Panc1 (cell line): ENCODE data around the gene ZFP92. TPM values are rescaled to one million over a fixed set of nuclear protein-coding genes. Genes with fewer than 3 reads are reported as not detected.

ENCODE experiments used
- ATAC-seq: fragments of 200-7000 bp; cut with Tn5 transposase; 2 replicates; pipeline ENCODE4 v1.9.1; 2020; ENCODE audit warnings: mild to moderate bottlenecking, moderate library complexity
- BruUV-seq: library from RNA; stranded (reverse); fragments of 400-500 nt; replicated peaks from 2 replicates; lab custom pipeline; 2021; lab: Mats Ljungman, UMichigan
- CTCF ChIA-PET: fragments of 300-600 bp; sonication (Branson Sonifier 250); formaldehyde crosslinking; loops from one replicate; lab custom pipeline; 2022; ENCODE audit warnings: antibody characterized with exemption; lab: Charles Lee
- POLR2A ChIA-PET: fragments of 300-600 bp; sonication (Branson Sonifier 250); formaldehyde crosslinking; loops from one replicate; lab custom pipeline; 2022; ENCODE audit warnings: antibody characterized with exemption; lab: Charles Lee
- DNase-seq: peaks from one replicate; pipeline ENCODE4 v3.0.0-alpha.2; 2010; ENCODE audit warnings: low read depth, low spot score
- H3K27ac ChIP-seq: 2 replicates; pipeline ENCODE4 v1.5.1; 2011; ENCODE audit warnings: mild to moderate bottlenecking, low read length, inconsistent platforms
- H3K27me3 ChIP-seq: fragments of 200-500 bp; sonication (Bioruptor generic); 2 replicates; pipeline ENCODE4 v1.6.0; 2014; ENCODE audit warnings: low read length, inconsistent platforms; ENCODE audit not compliant: control insufficient read depth, insufficient read depth
- H3K36me3 ChIP-seq: fragments of 200-500 bp; sonication (Bioruptor generic); 2 replicates; pipeline ENCODE4 v1.5.1; 2014; ENCODE audit warnings: inconsistent platforms, mild to moderate bottlenecking, low read length, moderate library complexity; ENCODE audit not compliant: control insufficient read depth, insufficient read depth
- H3K4me1 ChIP-seq: 2 replicates; pipeline ENCODE4 v1.5.1; 2011; ENCODE audit warnings: inconsistent platforms, mild to moderate bottlenecking, low read length, moderate library complexity; ENCODE audit not compliant: control insufficient read depth, insufficient read depth
- H3K4me3 ChIP-seq, 2 experiments: 2 replicates each; pipeline ENCODE4 v1.5.1; 2011 to 2012; ENCODE audit warnings: low read depth in 2 of 2, low read length in 2 of 2, mild to moderate bottlenecking in 2 of 2, inconsistent platforms in 1 of 2, moderate library complexity in 1 of 2
- H3K9me3 ChIP-seq: fragments of 200-500 bp; sonication (Bioruptor generic); 2 replicates; pipeline ENCODE4 v1.5.1; 2014; ENCODE audit warnings: low read depth, mild to moderate bottlenecking, inconsistent platforms, low read length, moderate library complexity; ENCODE audit not compliant: control insufficient read depth, insufficient read depth
- POLR2AphosphoS5 ChIP-seq: IDR thresholded peaks from 2 replicates; pipeline ENCODE4 v1.6.1; 2012; ENCODE audit warnings: mild to moderate bottlenecking, low read depth, low read length, moderate library complexity
- SIN3A ChIP-seq: IDR thresholded peaks from 2 replicates; pipeline ENCODE4 v1.6.1; 2012; ENCODE audit warnings: low read depth, mild to moderate bottlenecking, low read length, moderate library complexity, borderline replicate concordance; ENCODE audit not compliant: insufficient read depth
- TCF7L2 ChIP-seq: IDR thresholded peaks from 2 replicates; pipeline ENCODE4 v1.6.1; 2011; ENCODE audit warnings: mild to moderate bottlenecking, low read depth, low read length, inconsistent platforms
- in situ Hi-C: cut with HindIII; loops from 2 replicates; pipeline ENCODE4 v1.10.0; 2016; ENCODE audit warnings: low sequenced_read_pairs, low pct_unique_long_range_greater_than_20kb
- intact Hi-C: fragments of 100-400 bp; cut with micrococcal nuclease; formaldehyde crosslinking; loops from one replicate; pipeline ENCODE4 v1.10.0; 2022; ENCODE audit not compliant: unreplicated experiment
- total RNA-seq: library from RNA; stranded (reverse); gene quantifications from one replicate; pipeline ENCODE4 v1.2.1, GENCODE V29; 2021; ENCODE audit not compliant: unreplicated experiment
- TF ChIP-seq, protein P1 (sequence below), 2 experiments: IDR thresholded peaks; 2 replicates each; pipeline ENCODE4 v1.6.1; 2011 to 2012; ENCODE audit warnings: low read depth in 2 of 2, control low read depth in 1 of 2, low read length in 1 of 2, mild to moderate bottlenecking in 1 of 2, moderate library complexity in 1 of 2; ENCODE audit not compliant: insufficient read depth in 1 of 2
- TF ChIP-seq, protein P2 (sequence below): fragments of 450-650 bp; IDR thresholded peaks from 2 replicates; pipeline ENCODE4 v1.5.1; 2017; ENCODE audit warnings: mild to moderate bottlenecking

ZFP92 gene
- total RNA-seq, 1 experiment from 2014 or later: 0.90 TPM

DNA sequence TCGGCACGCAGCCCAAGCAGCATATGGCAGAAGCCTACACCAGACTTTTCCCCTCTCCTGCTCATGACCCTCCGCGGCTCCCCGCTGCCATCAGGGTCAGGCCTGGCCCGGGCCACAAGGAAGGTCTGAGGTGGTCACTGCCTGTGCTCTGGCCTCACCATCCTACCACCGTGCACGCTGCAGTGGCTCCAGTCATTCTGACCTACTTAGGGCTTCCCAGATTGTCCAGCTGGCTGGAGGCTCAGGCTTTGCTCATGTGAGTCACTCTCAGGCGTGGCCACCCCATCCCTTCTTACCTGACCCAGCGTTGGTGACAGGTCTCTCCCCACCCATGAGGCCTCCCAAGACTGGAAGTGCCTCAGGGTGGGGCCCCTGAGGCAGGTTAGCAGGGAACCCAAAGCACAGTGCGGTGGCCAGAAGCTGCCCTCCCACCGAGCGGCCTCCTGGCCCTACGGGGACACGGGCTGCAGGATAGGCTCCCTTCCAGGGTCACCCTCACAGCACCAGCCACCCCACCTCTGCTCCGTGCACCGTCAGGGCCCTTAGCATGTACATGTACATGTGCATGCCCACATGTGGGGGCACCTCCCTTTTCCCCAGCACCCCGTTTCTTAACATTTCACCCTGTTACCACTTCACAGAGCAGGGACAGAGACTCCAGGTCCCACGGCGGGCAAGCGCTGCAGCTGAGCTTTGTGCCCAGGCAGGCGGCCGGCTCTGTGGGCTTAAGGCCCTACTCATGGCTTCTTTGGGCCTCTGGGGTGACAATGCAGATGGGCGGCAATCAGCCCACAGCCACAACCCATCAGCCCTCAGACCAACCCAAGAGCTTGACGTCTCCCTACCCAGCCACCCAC lies 32.4 kb downstream of the ZFP92 start:
- Histone ChIP-seq H3K27ac (no peak overlapping the region), H3K36me3 (no peaks in the 10 kb centered on the region), H3K4me3 (no peak overlapping the region), H3K9me3 (no peaks in the 10 kb centered on the region), H3K27me3 (no peaks in the 10 kb centered on the region), H3K4me1 (no peaks in the 10 kb centered on the region)
- TF ChIP-seq, protein P1, sequence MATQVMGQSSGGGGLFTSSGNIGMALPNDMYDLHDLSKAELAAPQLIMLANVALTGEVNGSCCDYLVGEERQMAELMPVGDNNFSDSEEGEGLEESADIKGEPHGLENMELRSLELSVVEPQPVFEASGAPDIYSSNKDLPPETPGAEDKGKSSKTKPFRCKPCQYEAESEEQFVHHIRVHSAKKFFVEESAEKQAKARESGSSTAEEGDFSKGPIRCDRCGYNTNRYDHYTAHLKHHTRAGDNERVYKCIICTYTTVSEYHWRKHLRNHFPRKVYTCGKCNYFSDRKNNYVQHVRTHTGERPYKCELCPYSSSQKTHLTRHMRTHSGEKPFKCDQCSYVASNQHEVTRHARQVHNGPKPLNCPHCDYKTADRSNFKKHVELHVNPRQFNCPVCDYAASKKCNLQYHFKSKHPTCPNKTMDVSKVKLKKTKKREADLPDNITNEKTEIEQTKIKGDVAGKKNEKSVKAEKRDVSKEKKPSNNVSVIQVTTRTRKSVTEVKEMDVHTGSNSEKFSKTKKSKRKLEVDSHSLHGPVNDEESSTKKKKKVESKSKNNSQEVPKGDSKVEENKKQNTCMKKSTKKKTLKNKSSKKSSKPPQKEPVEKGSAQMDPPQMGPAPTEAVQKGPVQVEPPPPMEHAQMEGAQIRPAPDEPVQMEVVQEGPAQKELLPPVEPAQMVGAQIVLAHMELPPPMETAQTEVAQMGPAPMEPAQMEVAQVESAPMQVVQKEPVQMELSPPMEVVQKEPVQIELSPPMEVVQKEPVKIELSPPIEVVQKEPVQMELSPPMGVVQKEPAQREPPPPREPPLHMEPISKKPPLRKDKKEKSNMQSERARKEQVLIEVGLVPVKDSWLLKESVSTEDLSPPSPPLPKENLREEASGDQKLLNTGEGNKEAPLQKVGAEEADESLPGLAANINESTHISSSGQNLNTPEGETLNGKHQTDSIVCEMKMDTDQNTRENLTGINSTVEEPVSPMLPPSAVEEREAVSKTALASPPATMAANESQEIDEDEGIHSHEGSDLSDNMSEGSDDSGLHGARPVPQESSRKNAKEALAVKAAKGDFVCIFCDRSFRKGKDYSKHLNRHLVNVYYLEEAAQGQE (IDR thresholded peaks at IDR 0.05; ENCODE audit: insufficient read depth in 1 of 2, low read depth in 2 of 2, low read length in 1 of 2): no peak
- TF ChIP-seq, protein P2, sequence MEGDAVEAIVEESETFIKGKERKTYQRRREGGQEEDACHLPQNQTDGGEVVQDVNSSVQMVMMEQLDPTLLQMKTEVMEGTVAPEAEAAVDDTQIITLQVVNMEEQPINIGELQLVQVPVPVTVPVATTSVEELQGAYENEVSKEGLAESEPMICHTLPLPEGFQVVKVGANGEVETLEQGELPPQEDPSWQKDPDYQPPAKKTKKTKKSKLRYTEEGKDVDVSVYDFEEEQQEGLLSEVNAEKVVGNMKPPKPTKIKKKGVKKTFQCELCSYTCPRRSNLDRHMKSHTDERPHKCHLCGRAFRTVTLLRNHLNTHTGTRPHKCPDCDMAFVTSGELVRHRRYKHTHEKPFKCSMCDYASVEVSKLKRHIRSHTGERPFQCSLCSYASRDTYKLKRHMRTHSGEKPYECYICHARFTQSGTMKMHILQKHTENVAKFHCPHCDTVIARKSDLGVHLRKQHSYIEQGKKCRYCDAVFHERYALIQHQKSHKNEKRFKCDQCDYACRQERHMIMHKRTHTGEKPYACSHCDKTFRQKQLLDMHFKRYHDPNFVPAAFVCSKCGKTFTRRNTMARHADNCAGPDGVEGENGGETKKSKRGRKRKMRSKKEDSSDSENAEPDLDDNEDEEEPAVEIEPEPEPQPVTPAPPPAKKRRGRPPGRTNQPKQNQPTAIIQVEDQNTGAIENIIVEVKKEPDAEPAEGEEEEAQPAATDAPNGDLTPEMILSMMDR: no peak
- no peak for TF ChIP-seq POLR2AphosphoS5
- TF ChIP-seq SIN3A: no peak
- no peak for TF ChIP-seq TCF7L2
- CTCF ChIA-PET: interaction anchor here (0.6 kb wide), 1 partner anchor 396 kb away, joined by 3 read pairs; no protein-coding TSS in a partner anchor
- no TSS peak for BruUV-seq
- DNase-seq (no peak), ATAC-seq (peak; percentile 31)
- in situ Hi-C loops: no loop called here
- intact Hi-C loops: no loop called here
- POLR2A ChIA-PET: no interaction called here

DNA sequence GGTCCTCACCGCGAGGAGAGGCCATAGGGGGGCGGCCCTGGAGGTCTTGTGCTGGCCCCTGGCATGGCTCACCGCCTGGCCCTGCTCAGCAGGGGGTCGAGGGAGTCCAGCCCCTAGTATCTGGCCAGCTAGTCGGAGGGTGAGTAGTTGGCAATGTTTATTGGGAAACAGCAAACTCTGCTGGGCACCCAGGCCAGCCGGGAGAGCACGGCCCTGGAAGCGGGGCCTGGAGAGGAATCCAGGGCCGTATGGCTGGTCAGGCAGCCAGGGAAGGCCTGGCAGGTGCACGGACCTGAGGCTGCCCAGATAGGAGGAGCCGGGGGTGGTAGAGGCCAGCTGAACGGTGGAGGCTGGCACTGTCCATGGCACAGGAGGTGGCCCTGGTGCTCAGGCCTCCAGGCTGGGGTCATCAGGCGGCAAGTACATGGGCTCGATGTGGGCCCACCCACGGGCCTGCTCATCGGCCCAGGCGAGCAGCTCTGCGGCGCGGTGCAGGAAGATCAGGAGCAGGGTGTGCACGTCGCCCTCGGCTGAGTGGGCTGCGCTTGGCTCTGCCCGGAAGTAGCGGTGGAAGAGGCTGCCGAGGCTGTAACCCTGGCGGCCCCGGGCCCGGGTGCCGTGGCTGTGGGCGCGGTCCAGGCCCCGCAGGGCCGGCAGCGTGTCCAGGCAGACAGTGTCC lies 33.2 kb downstream of the ZFP92 start:
- ChIA-PET CTCF (no interaction called here), POLR2A (no interaction called here)
- TF ChIP-seq, protein P2: no peak
- TF ChIP-seq TCF7L2 (no peak), SIN3A (no peak), POLR2AphosphoS5 (no peak)
- TF ChIP-seq, protein P1 (IDR thresholded peaks at IDR 0.05; ENCODE audit: insufficient read depth in 1 of 2, low read depth in 2 of 2, low read length in 1 of 2): no peak
- no TSS peak for BruUV-seq
- DNase-seq: no peak
- in situ Hi-C loops (no loop called here), intact Hi-C loops (no loop called here)
- no peaks in the 10 kb centered on the region for H3K4me1 ChIP-seq
- H3K36me3 ChIP-seq: no peaks in the 10 kb centered on the region
- no peak overlapping the region for H3K27ac ChIP-seq
- peak; percentile 28; the same call in 1 of the 2 replicates for ATAC-seq
- no peaks in the 10 kb centered on the region for H3K27me3 ChIP-seq
- no peaks in the 10 kb centered on the region for H3K9me3 ChIP-seq
- no peak overlapping the region for H3K4me3 ChIP-seq
